Endothelial cell of umbilical vein (primary cell): ENCODE measurements around the gene ARNT2. TPM values are rescaled to one million over a fixed set of nuclear protein-coding genes. Genes with fewer than 3 reads are reported as not detected.
"Not testable (repeated sequence)": the region's sequence is repeated elsewhere in the genome, so short reads cannot be mapped to it uniquely, and the experiment has no call there.

Experiments used
- BruUV-seq: library from RNA; stranded (reverse); fragments of 400-500 nt; replicated peaks from 2 replicates; lab custom pipeline; 2021; lab: Mats Ljungman, UMichigan
- CTCF ChIA-PET: fragments of 300-600, 350-600 bp; sonication (Branson Sonifier 250); formaldehyde crosslinking; loops from one replicate; lab custom pipeline; 2021; ENCODE audit warnings: antibody characterized with exemption, inconsistent platforms; lab: Charles Lee
- POLR2A ChIA-PET: fragments of 300-600, 350-600 bp; sonication (Branson Sonifier 250); formaldehyde crosslinking; loops from one replicate; lab custom pipeline; 2021; ENCODE audit warnings: antibody characterized with exemption, inconsistent platforms; lab: Charles Lee
- DNase-seq: peaks from one replicate; pipeline ENCODE4 v3.0.0-alpha.2; 2011; ENCODE audit warnings: low read depth, low spot score
- FAIRE-seq: peaks from 2 replicates; lab custom pipeline; 2011; peaks lifted over from hg19 to GRCh38; lab: Jason Lieb, UNC
- H2AFZ ChIP-seq: 2 replicates; pipeline ENCODE4 v1.6.0; 2012; ENCODE audit warnings: low read depth, low read length, control low read depth, inconsistent platforms
- H3K27ac ChIP-seq: 2 replicates; pipeline ENCODE4 v1.5.1; 2011; ENCODE audit warnings: low read depth, mild to moderate bottlenecking, control low read depth, low read length, moderate library complexity; ENCODE audit not compliant: insufficient read depth
- H3K27me3 ChIP-seq, 2 experiments: 2 replicates each; pipeline versions ENCODE4 v1.6.0 to v1.6.1; 2011; ENCODE audit warnings: low read length in 2 of 2, mixed read lengths in 1 of 2; ENCODE audit not compliant: control insufficient read depth in 2 of 2, insufficient read depth in 2 of 2
- H3K36me3 ChIP-seq, 2 experiments: 2 replicates in 1 of 2; 3 replicates in 1 of 2; pipeline ENCODE4 v1.5.1; 2011; ENCODE audit warnings: low read length in 2 of 2, mild to moderate bottlenecking in 1 of 2, moderate library complexity in 1 of 2; ENCODE audit not compliant: control insufficient read depth in 2 of 2, insufficient read depth in 2 of 2; ENCODE audit errors: extremely low read depth in 1 of 2
- H3K4me1 ChIP-seq: 3 replicates; pipeline ENCODE4 v1.5.1; 2011; ENCODE audit warnings: mild to moderate bottlenecking, low read length; ENCODE audit not compliant: control insufficient read depth, insufficient read depth; ENCODE audit errors: extremely low read depth
- H3K4me2 ChIP-seq: 2 replicates; pipeline ENCODE4 v1.6.1; 2011; ENCODE audit warnings: low read length, control low read depth, mixed read lengths; ENCODE audit not compliant: insufficient read depth
- H3K4me3 ChIP-seq, 3 experiments: fragments of 200-600 bp in 1 of 3; sonication (generic), shearing (Covaris generic) in 1 of 3; replicated peaks in 1 of 3; 2 replicates each; pipeline ENCODE4 v1.5.1; 2011 to 2016; ENCODE audit warnings: control low read depth in 3 of 3, low read length in 3 of 3, mild to moderate bottlenecking in 2 of 3, inconsistent platforms in 1 of 3, low read depth in 1 of 3, moderate library complexity in 1 of 3; ENCODE audit not compliant: insufficient read depth in 1 of 3
- H3K79me2 ChIP-seq: 2 replicates; pipeline ENCODE4 v1.6.0; 2012; ENCODE audit warnings: low read length, inconsistent platforms; ENCODE audit not compliant: control insufficient read depth, insufficient read depth
- H3K9ac ChIP-seq: replicated peaks from 2 replicates; pipeline ENCODE3; 2011; ENCODE audit warnings: low read length, control low read depth; ENCODE audit not compliant: insufficient read depth; ENCODE audit errors: extremely low read depth
- H3K9me1 ChIP-seq: replicated peaks from 3 replicates; pipeline ENCODE4 v1.6.0; 2011; ENCODE audit warnings: mild to moderate bottlenecking, low read length; ENCODE audit not compliant: control insufficient read depth, insufficient read depth; ENCODE audit errors: extremely low read depth
- H3K9me3 ChIP-seq: replicated peaks from 2 replicates; pipeline ENCODE4 v1.5.1; 2012; ENCODE audit warnings: low read length, inconsistent platforms; ENCODE audit not compliant: control insufficient read depth, insufficient read depth
- H4K20me1 ChIP-seq: replicated peaks from 2 replicates; pipeline ENCODE3; 2011; ENCODE audit warnings: mild to moderate bottlenecking, low read length; ENCODE audit not compliant: control insufficient read depth, insufficient read depth; ENCODE audit errors: extremely low read depth
- CTCF ChIP-seq, 2 donors: IDR thresholded peaks; 1 replicate in 1 of 2; 2 replicates in 1 of 2; pipeline ENCODE4 v1.5.1; 2011; ENCODE audit warnings: low read length in 2 of 2, mild to moderate bottlenecking in 2 of 2, moderate library complexity in 2 of 2, control low read depth in 1 of 2, inconsistent platforms in 1 of 2, low read depth in 1 of 2; ENCODE audit not compliant: insufficient read depth in 1 of 2; ENCODE audit errors: extremely low read depth in 1 of 2
- EZH2 ChIP-seq: IDR thresholded peaks from 2 replicates; pipeline ENCODE4 v1.6.1; 2012; ENCODE audit warnings: borderline replicate concordance, low read depth, mild to moderate bottlenecking, moderate library complexity, low read length, inconsistent platforms; ENCODE audit not compliant: severe bottlenecking
- FOS ChIP-seq: IDR thresholded peaks from 2 replicates; pipeline ENCODE4 v1.6.1; 2011; ENCODE audit warnings: mild to moderate bottlenecking, low read length, moderate library complexity, borderline replicate concordance; ENCODE audit not compliant: insufficient read depth
- GATA2 ChIP-seq: IDR thresholded peaks from 2 replicates; pipeline ENCODE4 v1.7.0; 2011; ENCODE audit warnings: low read depth, mild to moderate bottlenecking, moderate library complexity, mixed read lengths, low read length; ENCODE audit not compliant: insufficient read length, insufficient read depth
- JUN ChIP-seq: IDR thresholded peaks from 2 replicates; pipeline ENCODE4 v1.6.1; 2011; ENCODE audit warnings: borderline replicate concordance, low read depth; ENCODE audit not compliant: insufficient read length, insufficient read depth
- MAX ChIP-seq: IDR thresholded peaks from 2 replicates; pipeline ENCODE4 v1.6.1; 2011; ENCODE audit not compliant: insufficient read depth, insufficient read length
- MYC ChIP-seq: IDR thresholded peaks from one replicate; pipeline ENCODE4 v1.6.1; 2011; ENCODE audit warnings: mild to moderate bottlenecking, low read depth, low read length
- POLR2A ChIP-seq: IDR thresholded peaks from 2 replicates; pipeline ENCODE4 v1.6.1; 2012; ENCODE audit warnings: low read depth, mild to moderate bottlenecking, control low read depth, low read length
- dilution Hi-C: fragments of 300-500 bp; cut with MboI; formaldehyde crosslinking; loops from one replicate; pipeline ENCODE4 v1.15.0; 2019; ENCODE audit warnings: low sequenced_read_pairs; ENCODE audit not compliant: extremely low pct_ligation_motif_present
- intact Hi-C: fragments of 100-400 bp; cut with micrococcal nuclease; formaldehyde crosslinking; loops from one replicate; pipeline ENCODE4 v1.10.0; 2022
- polyA plus RNA-seq, 4 experiments: library from polyadenylated mRNA; depleted of rRNA in 3 of 4; stranded (reverse) in 3 of 4; unstranded in 1 of 4; fragments of >200 nt; gene quantifications; 2 replicates each; pipeline versions ENCODE4 v1.2.1 to v1.2.3, GENCODE V29; 2011 to 2012; ENCODE audit warnings: missing spikeins in 1 of 4
- total RNA-seq: library from RNA; stranded (reverse); gene quantifications from 2 replicates; pipeline ENCODE4 v1.2.3, GENCODE V29; 2021

ARNT2 gene
- total and polyA plus RNA-seq, 2 donors (not counting 3 experiments of a cell fraction or from before 2014, with no cell fraction given), result 0.03 to 0.20 TPM

- H3K79me2 ChIP-seq, result no peaks in the 10 kb centered on the region
- dilution Hi-C loops, result no loop called here
- no peak overlapping the region for H2AFZ ChIP-seq
- BruUV-seq, result no TSS peak
- H3K27ac ChIP-seq, result no peak overlapping the region
- FAIRE-seq (no peak), DNase-seq (no peak)
- H3K27me3 ChIP-seq, result no peaks in the 10 kb centered on the region
- H3K4me3 ChIP-seq, result no peak overlapping the region
- intact Hi-C loops, result no loop called here
- no peak overlapping the region for H3K9ac ChIP-seq
- no peaks in the 10 kb centered on the region for H3K36me3 ChIP-seq
- CTCF ChIA-PET, result interaction anchor here (0.9 to 1.0 kb wide), 2 partner anchors 78 to 131 kb away, joined by 4 read pairs; no protein-coding TSS in a partner anchor
- POLR2A ChIA-PET, result no interaction called here
- no peaks in the 10 kb centered on the region for H3K9me1 ChIP-seq
- H3K4me1 ChIP-seq, result no peaks in the 10 kb centered on the region
- no peak for TF ChIP-seq MAX
- TF ChIP-seq FOS, result no peak
- no peak for TF ChIP-seq MYC
- TF ChIP-seq JUN, result no peak
- TF ChIP-seq CTCF (IDR thresholded peaks at IDR 0.05; ENCODE audit: extremely low read depth in 1 of 2, insufficient read depth in 1 of 2, low read depth in 1 of 2, low read length in 2 of 2), result no peak
- TF ChIP-seq GATA2, result no peak
- no peak for TF ChIP-seq EZH2
- TF ChIP-seq POLR2A, result no peak
- H4K20me1 ChIP-seq, result no peaks in the 10 kb centered on the region
- H3K9me3 ChIP-seq, result no peaks in the 10 kb centered on the region
- H3K4me2 ChIP-seq, result no peak overlapping the region
These were observed 241.4 kb downstream of the ARNT2 start for GRCh38 chr15:80645494-80646065.

DNA sequence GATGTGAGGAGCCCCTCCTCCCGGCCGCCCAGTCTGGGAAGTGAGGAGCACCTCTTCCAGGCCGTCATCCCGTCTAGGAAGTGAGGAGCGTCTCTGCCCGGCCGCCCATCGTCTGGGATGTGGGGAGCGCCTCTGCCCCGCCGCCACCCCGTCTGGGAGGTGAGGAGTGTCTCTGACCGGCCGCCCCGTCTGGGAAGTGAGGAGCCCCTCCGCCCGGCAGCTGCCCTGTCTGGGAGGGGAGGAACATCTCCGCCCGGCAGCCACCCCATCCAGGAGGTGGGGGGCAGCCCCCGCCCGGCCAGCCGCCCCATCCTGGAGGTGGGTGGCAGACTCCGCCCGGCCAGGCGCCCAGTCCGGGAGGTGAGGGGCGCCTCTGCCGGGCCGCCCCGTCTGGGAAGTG is 243.2 kb downstream of the ARNT2 start:
- H3K36me3 ChIP-seq, H4K20me1 ChIP-seq, H3K4me1 ChIP-seq, CTCF ChIA-PET, H2AFZ ChIP-seq, H3K27me3 ChIP-seq, H3K9me1 ChIP-seq, POLR2A ChIA-PET, H3K4me3 ChIP-seq, FAIRE-seq, DNase-seq, H3K9ac ChIP-seq, H3K9me3 ChIP-seq, H3K4me2 ChIP-seq, H3K79me2 ChIP-seq, BruUV-seq, H3K27ac ChIP-seq, dilution Hi-C loops, intact Hi-C loops: not testable (repeated sequence)
